SK-N-SH (cell line): ENCODE results near the gene HDAC4. TPM values are rescaled to one million over a fixed set of nuclear protein-coding genes. Genes with fewer than 3 reads are reported as not detected.

Experiments used
- CTCF ChIA-PET: fragments of 300-600, 350-600 bp; formaldehyde crosslinking; extraction: SDS; loops from one replicate; lab custom pipeline; 2021; lab: Yijun Ruan, JAX
- POLR2A ChIA-PET: fragments of 350-600 bp; sonication (Branson Sonifier 250); formaldehyde crosslinking; extraction: SDS; loops from one replicate; lab custom pipeline; 2020; ENCODE audit warnings: antibody characterized with exemption, inconsistent platforms; lab: Yijun Ruan, JAX
- DNase-seq: peaks from one replicate; pipeline ENCODE4 v3.0.0; 2012
- H2AFZ ChIP-seq: fragments of 200-600 bp; sonication (generic); 2 replicates; pipeline ENCODE4 v1.8.1; 2016; ENCODE audit warnings: antibody characterized with exemption, mild to moderate bottlenecking, low read depth
- H3F3A ChIP-seq: fragments of 200-600 bp; sonication (generic); replicated peaks from 2 replicates; pipeline ENCODE3; 2016; ENCODE audit warnings: antibody characterized with exemption, mild to moderate bottlenecking; ENCODE audit not compliant: insufficient read depth
- H3K27ac ChIP-seq, 2 experiments: fragments of 200-500 bp in 1 of 2; fragments of 200-600 bp in 1 of 2; sonication (Bioruptor generic) in 1 of 2; sonication (generic), shearing (Covaris generic) in 1 of 2; 2 replicates each; pipeline versions ENCODE4 v1.5.1 to v1.6.1; 2014 to 2016; ENCODE audit warnings: low read depth in 2 of 2, inconsistent platforms in 1 of 2, low read length in 1 of 2, mild to moderate bottlenecking in 1 of 2, mixed read lengths in 1 of 2
- H3K27me3 ChIP-seq: fragments of 200-600 bp; sonication (generic), shearing (Covaris generic); 2 replicates; pipeline ENCODE4 v1.6.1; 2016; ENCODE audit warnings: mixed run types; ENCODE audit not compliant: insufficient read depth
- H3K36me3 ChIP-seq, 2 experiments: fragments of 200-500 bp in 1 of 2; fragments of 200-600 bp in 1 of 2; sonication (Bioruptor generic) in 1 of 2; sonication (generic) in 1 of 2; replicated peaks in 1 of 2; 2 replicates each; pipeline versions ENCODE3 to v1.5.1; 2014 to 2016; ENCODE audit warnings: low read length in 1 of 2, mild to moderate bottlenecking in 1 of 2; ENCODE audit not compliant: insufficient read depth in 2 of 2, control insufficient read depth in 1 of 2
- H3K4me1 ChIP-seq, 2 experiments: fragments of 200-500 bp in 1 of 2; fragments of 200-600 bp in 1 of 2; sonication (Bioruptor generic) in 1 of 2; sonication (generic), shearing (Covaris generic) in 1 of 2; 2 replicates each; pipeline versions ENCODE4 v1.5.1 to v1.6.1; 2014 to 2016; ENCODE audit warnings: low read depth in 1 of 2, low read length in 1 of 2, mixed run types in 1 of 2; ENCODE audit not compliant: insufficient read depth in 2 of 2, control insufficient read depth in 1 of 2
- H3K4me2 ChIP-seq: fragments of 200-600 bp; sonication (generic), shearing (Covaris generic); 2 replicates; pipeline ENCODE4 v1.6.1; 2017; ENCODE audit warnings: mixed run types
- H3K4me3 ChIP-seq, 2 experiments: fragments of 200-500 bp in 1 of 2; fragments of 200-600 bp in 1 of 2; sonication (Bioruptor generic) in 1 of 2; sonication (generic), shearing (Covaris generic) in 1 of 2; 2 replicates each; pipeline versions ENCODE4 v1.5.1 to v1.8.1; 2014 to 2016; ENCODE audit warnings: low read depth in 2 of 2, inconsistent platforms in 1 of 2, low read length in 1 of 2, mild to moderate bottlenecking in 1 of 2, mixed read lengths in 1 of 2, moderate library complexity in 1 of 2
- H3K79me2 ChIP-seq: fragments of 200-600 bp; sonication (generic); 2 replicates; pipeline ENCODE4 v1.8.1; 2017; ENCODE audit warnings: mild to moderate bottlenecking; ENCODE audit not compliant: insufficient read depth
- H3K9ac ChIP-seq: fragments of 200-600 bp; sonication (generic); 2 replicates; pipeline ENCODE4 v1.6.1; 2017; ENCODE audit warnings: mixed run types
- H3K9me2 ChIP-seq: fragments of 200-600 bp; sonication (generic); 2 replicates; pipeline ENCODE4 v1.6.1; 2017; ENCODE audit warnings: mixed run types
- H3K9me3 ChIP-seq: fragments of 200-600 bp; sonication (generic); 2 replicates; pipeline ENCODE4 v1.6.1; 2017; ENCODE audit warnings: mixed run types, mild to moderate bottlenecking, moderate library complexity
- H4K20me1 ChIP-seq: fragments of 200-600 bp; sonication (generic); 2 replicates; pipeline ENCODE4 v1.6.1; 2017; ENCODE audit warnings: mild to moderate bottlenecking, mixed run types; ENCODE audit not compliant: insufficient read depth
- CHD2 ChIP-seq: fragments of 150-350 bp; IDR thresholded peaks from 2 replicates; pipeline ENCODE4 v1.6.1; 2018; ENCODE audit warnings: low read length; ENCODE audit not compliant: partially characterized antibody
- EZH2phosphoT487 ChIP-seq: fragments of 200-600 bp; sonication (generic); IDR thresholded peaks from 2 replicates; pipeline ENCODE4 v1.6.1; 2017; ENCODE audit warnings: low read depth, mixed run types, mild to moderate bottlenecking, antibody characterized with exemption, moderate library complexity, borderline replicate concordance
- GABPA ChIP-seq: IDR thresholded peaks from 2 replicates; pipeline ENCODE4 v1.4.0; 2012; ENCODE audit warnings: low read depth, mild to moderate bottlenecking
- IRF3 ChIP-seq: fragments of 150-350 bp; IDR thresholded peaks from 2 replicates; pipeline ENCODE4 v1.6.1; 2016; ENCODE audit warnings: mild to moderate bottlenecking, low read depth, low read length
- JUND ChIP-seq: IDR thresholded peaks from 2 replicates; pipeline ENCODE4 v1.4.0; 2012
- MAX ChIP-seq: IDR thresholded peaks from 2 replicates; pipeline ENCODE4 v1.4.0; 2012; ENCODE audit warnings: low read depth
- MXI1 ChIP-seq: IDR thresholded peaks from 2 replicates; pipeline ENCODE4 v1.6.1; 2012; ENCODE audit warnings: mild to moderate bottlenecking, low read depth, low read length, improper control_type of control experiment
- RCOR1 ChIP-seq: fragments of 150-350 bp; IDR thresholded peaks from 2 replicates; pipeline ENCODE4 v1.6.1; 2017; ENCODE audit warnings: antibody characterized with exemption, low read length
- RXRA ChIP-seq: IDR thresholded peaks from 2 replicates; pipeline ENCODE4 v1.4.0; 2012; ENCODE audit warnings: low read depth, mild to moderate bottlenecking, borderline replicate concordance
- SMC3 ChIP-seq: IDR thresholded peaks from 2 replicates; pipeline ENCODE4 v1.6.1; 2012; ENCODE audit warnings: low read depth, low read length, improper control_type of control experiment
- TAF1 ChIP-seq: IDR thresholded peaks from 2 replicates; pipeline ENCODE4 v1.6.1; 2012; ENCODE audit warnings: low read depth, mild to moderate bottlenecking, low read length, moderate library complexity, borderline replicate concordance
- TEAD4 ChIP-seq: IDR thresholded peaks from 2 replicates; pipeline ENCODE4 v1.4.0; 2012; ENCODE audit warnings: mild to moderate bottlenecking, borderline replicate concordance; ENCODE audit not compliant: insufficient read depth
- USF1 ChIP-seq: IDR thresholded peaks from 2 replicates; pipeline ENCODE4 v1.4.0; 2012; ENCODE audit warnings: low read depth, borderline replicate concordance
- YY1 ChIP-seq: IDR thresholded peaks from 2 replicates; pipeline ENCODE4 v1.4.0; 2012; ENCODE audit warnings: low read depth, mild to moderate bottlenecking
- WGBS: methylation state at CpG from one replicate; pipeline ENCODE4 v1.1.6; 2017; ENCODE audit warnings: low lambda C conversion rate; 5-methylcytosine and 5-hydroxymethylcytosine counted together
- polyA plus RNA-seq, 3 experiments: library from polyadenylated mRNA; depleted of rRNA; stranded (reverse); fragments of >200 nt; gene quantifications; 2 replicates each; pipeline ENCODE4 v1.2.3, GENCODE V29; 2012
- TF ChIP-seq, protein P1 (sequence below): fragments of 150-350 bp; IDR thresholded peaks from 2 replicates; pipeline ENCODE4 v1.6.1; 2017; ENCODE audit warnings: antibody characterized with exemption, low read length, low read depth, borderline replicate concordance

The HDAC4 gene
- polyA plus RNA-seq, 1 of the 3 experiments (the other 2 are of a cell fraction) = 5.5 TPM

- Histone ChIP-seq H3K79me2 (no peaks in the 10 kb centered on the region), H3K27ac (no peak overlapping the region), H3K9me2 (no peaks in the 10 kb centered on the region), H3K27me3 (no peaks in the 10 kb centered on the region), H4K20me1 (no peaks in the 10 kb centered on the region), H3K4me3 (no peak overlapping the region), H3K9ac (no peak overlapping the region), H3F3A (no peaks in the 10 kb centered on the region), H3K36me3 (peaks cover 0 to 8% of the 10 kb centered on the region in 2 experiments), H3K9me3 (no peaks in the 10 kb centered on the region), H3K4me2 (no peak overlapping the region), H3K4me1 (peaks cover 0 to 7% of the 10 kb centered on the region in 2 experiments; a peak in 1 of 4 replicates), H2AFZ (no peak overlapping the region)
- no peak for DNase-seq
- 91% methylated on average over 19 of the region's 19 CpGs for WGBS
- TF ChIP-seq RCOR1 (no peak), USF1 (no peak)
- ChIA-PET CTCF (interaction anchor here (0.6 to 0.8 kb wide), 2 partner anchors 16 to 21 kb away, joined by 3 read pairs; no protein-coding TSS in a partner anchor), POLR2A (no interaction called here)
Measured at GRCh38 chr2:239165206-239165831, 235.5 kb downstream of the HDAC4 start.

GRCh38 chr2:239164335-239164871 lies 236.4 kb downstream of the HDAC4 start:
- no peak for TF ChIP-seq EZH2phosphoT487
- Histone ChIP-seq H3K27ac (no peak overlapping the region), H3F3A (no peaks in the 10 kb centered on the region), H3K36me3 (peaks cover 0 to 8% of the 10 kb centered on the region in 2 experiments), H2AFZ (no peak overlapping the region), H3K4me1 (peaks cover 0 to 7% of the 10 kb centered on the region in 2 experiments; a peak in 1 of 4 replicates), H3K9me2 (no peaks in the 10 kb centered on the region), H3K4me3 (no peak overlapping the region), H4K20me1 (no peaks in the 10 kb centered on the region), H3K9me3 (no peaks in the 10 kb centered on the region), H3K9ac (no peak overlapping the region), H3K4me2 (no peak overlapping the region), H3K27me3 (no peaks in the 10 kb centered on the region), H3K79me2 (no peaks in the 10 kb centered on the region)
- ChIA-PET CTCF (no interaction called here), POLR2A (no interaction called here)
- no peak for DNase-seq
- 90% methylated on average over 13 of the region's 16 CpGs for WGBS

GRCh38 chr2:239163688-239164334 lies 237.0 kb downstream of the HDAC4 start:
- H3K9ac ChIP-seq = no peak overlapping the region
- DNase-seq = no peak
- POLR2A ChIA-PET = no interaction called here
- no peaks in the 10 kb centered on the region for H3K9me2 ChIP-seq
- H3F3A ChIP-seq = no peaks in the 10 kb centered on the region
- no peaks in the 10 kb centered on the region for H3K27me3 ChIP-seq
- WGBS = 91% methylated on average over 19 of the region's 20 CpGs
- CTCF ChIA-PET = no interaction called here
- H3K4me2 ChIP-seq = no peak overlapping the region
- peaks cover 0 to 8% of the 10 kb centered on the region in 2 experiments for H3K36me3 ChIP-seq
- H3K27ac ChIP-seq = no peak overlapping the region
- no peaks in the 10 kb centered on the region for H3K79me2 ChIP-seq
- H3K9me3 ChIP-seq = no peaks in the 10 kb centered on the region
- no peak overlapping the region for H3K4me3 ChIP-seq
- TF ChIP-seq MXI1 (no peak), SMC3 (no peak), TEAD4 (no peak), CHD2 (no peak), TAF1 (no peak), GABPA (no peak), YY1 (no peak), IRF3 (no peak), RXRA (no peak), MAX (no peak), JUND (no peak)
- TF ChIP-seq, protein P1, sequence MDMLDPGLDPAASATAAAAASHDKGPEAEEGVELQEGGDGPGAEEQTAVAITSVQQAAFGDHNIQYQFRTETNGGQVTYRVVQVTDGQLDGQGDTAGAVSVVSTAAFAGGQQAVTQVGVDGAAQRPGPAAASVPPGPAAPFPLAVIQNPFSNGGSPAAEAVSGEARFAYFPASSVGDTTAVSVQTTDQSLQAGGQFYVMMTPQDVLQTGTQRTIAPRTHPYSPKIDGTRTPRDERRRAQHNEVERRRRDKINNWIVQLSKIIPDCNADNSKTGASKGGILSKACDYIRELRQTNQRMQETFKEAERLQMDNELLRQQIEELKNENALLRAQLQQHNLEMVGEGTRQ = no peak
- H3K4me1 ChIP-seq = peaks cover 0 to 7% of the 10 kb centered on the region in 2 experiments; a peak in 1 of 4 replicates
- H2AFZ ChIP-seq = no peak overlapping the region
- no peaks in the 10 kb centered on the region for H4K20me1 ChIP-seq
